LNCaP clone FGC (cell line): ENCODE data around the gene TMC1.

Source experiments
- DNase-seq: peaks from one replicate; pipeline ENCODE4 v3.0.0-alpha.2; 2011; ENCODE audit warnings: low read depth
- H3K4me3 ChIP-seq: 2 replicates; pipeline ENCODE4 v1.5.1; 2011; ENCODE audit warnings: mild to moderate bottlenecking, low read depth, low read length, control low read depth
- TF ChIP-seq, protein P1 (sequence below): IDR thresholded peaks from 2 replicates; pipeline ENCODE4 v1.5.1; 2012; ENCODE audit warnings: mild to moderate bottlenecking; ENCODE audit not compliant: control insufficient read depth, insufficient read depth; ENCODE audit errors: extremely low read depth

TMC1 gene

DNA sequence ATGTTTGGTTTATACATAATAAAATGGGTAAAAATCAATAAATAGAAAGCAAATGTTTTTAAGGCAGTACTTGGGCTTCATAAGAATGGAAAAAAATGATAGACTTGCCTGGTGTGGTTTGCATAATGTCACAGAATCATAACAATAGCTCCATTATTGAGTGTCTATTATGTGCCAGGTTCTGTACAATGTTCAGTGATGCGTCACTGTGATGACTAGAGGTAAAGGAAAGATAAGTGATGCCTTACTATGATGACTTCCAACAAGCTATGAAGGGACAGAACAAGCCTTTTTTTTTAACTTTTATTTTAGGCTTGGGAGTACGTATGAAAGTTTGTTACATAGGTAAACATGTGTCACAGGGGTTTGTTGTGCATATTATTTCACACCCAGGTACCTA lies 128.8 kb downstream of the TMC1 start:
- DNase-seq = no peak
- TF ChIP-seq, protein P1, sequence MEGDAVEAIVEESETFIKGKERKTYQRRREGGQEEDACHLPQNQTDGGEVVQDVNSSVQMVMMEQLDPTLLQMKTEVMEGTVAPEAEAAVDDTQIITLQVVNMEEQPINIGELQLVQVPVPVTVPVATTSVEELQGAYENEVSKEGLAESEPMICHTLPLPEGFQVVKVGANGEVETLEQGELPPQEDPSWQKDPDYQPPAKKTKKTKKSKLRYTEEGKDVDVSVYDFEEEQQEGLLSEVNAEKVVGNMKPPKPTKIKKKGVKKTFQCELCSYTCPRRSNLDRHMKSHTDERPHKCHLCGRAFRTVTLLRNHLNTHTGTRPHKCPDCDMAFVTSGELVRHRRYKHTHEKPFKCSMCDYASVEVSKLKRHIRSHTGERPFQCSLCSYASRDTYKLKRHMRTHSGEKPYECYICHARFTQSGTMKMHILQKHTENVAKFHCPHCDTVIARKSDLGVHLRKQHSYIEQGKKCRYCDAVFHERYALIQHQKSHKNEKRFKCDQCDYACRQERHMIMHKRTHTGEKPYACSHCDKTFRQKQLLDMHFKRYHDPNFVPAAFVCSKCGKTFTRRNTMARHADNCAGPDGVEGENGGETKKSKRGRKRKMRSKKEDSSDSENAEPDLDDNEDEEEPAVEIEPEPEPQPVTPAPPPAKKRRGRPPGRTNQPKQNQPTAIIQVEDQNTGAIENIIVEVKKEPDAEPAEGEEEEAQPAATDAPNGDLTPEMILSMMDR = no peak
- H3K4me3 ChIP-seq = no peak overlapping the region

DNA sequence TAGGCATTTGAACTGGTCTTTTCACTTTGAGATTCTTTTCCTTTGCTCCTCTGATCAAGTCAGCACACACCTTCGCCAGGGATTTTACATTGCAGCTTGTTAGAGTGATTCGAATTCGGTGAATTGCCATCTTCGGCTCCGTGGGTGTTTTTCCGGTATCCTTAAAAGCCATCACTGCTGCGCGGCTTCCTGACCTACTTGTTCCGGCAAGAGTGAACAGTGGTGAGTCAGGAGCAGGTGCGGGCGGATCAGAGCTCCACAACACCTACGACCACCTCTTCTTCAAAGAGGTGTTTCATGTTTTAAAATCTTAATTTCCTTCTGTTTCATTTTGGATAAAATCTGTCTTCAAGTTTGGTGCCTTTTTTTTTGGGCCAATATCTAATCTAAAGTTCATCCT lies 134.6 kb downstream of the TMC1 start:
- TF ChIP-seq, protein P1 = no peak
- no peak for DNase-seq
- H3K4me3 ChIP-seq = no peak overlapping the region

DNA sequence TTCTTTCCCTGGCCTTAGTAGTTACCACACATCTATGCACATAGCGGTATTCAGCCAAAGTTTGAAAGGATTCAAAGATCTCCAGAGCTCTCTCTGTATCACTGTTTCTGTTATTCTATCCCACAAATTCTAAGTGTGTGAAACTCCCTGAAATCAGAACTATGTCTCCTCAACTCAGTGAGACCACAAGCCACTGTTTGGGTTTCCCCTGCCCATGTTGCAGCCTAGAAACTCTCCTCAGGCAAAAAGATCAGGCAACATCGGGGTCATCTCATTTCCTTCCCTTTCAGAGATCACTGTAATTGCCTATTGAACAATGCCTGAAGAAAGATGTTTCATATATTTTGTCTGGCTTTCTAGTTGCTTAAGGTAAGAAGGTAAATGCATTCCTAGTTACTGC lies 135.6 kb downstream of the TMC1 start:
- TF ChIP-seq, protein P1 = no peak

DNA sequence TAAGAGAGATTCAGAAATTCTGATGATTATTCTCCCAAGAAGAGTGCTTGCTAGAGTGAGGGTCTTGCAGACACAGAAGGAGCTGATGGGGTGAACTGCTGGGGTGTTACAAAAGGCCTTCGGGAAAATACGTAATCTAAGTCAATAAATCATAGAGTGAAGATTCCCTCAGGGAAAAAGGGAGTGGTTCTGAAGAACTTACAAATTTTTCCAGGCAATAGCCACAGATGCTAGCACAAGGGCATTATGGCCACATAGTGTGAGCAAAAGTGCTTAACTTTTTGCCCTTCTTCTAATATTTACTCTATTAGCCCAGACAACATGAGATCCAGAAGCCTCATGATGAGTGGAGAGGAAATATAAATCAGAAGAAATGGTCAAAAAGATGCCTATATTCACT lies 137.3 kb downstream of the TMC1 start:
- TF ChIP-seq, protein P1 = no peak
- H3K4me3 ChIP-seq = no peak overlapping the region
- DNase-seq = no peak

More for the DNA sequence above, 135.6 kb downstream of the TMC1 start:
- DNase-seq = no peak
- H3K4me3 ChIP-seq = no peak overlapping the region

DNA sequence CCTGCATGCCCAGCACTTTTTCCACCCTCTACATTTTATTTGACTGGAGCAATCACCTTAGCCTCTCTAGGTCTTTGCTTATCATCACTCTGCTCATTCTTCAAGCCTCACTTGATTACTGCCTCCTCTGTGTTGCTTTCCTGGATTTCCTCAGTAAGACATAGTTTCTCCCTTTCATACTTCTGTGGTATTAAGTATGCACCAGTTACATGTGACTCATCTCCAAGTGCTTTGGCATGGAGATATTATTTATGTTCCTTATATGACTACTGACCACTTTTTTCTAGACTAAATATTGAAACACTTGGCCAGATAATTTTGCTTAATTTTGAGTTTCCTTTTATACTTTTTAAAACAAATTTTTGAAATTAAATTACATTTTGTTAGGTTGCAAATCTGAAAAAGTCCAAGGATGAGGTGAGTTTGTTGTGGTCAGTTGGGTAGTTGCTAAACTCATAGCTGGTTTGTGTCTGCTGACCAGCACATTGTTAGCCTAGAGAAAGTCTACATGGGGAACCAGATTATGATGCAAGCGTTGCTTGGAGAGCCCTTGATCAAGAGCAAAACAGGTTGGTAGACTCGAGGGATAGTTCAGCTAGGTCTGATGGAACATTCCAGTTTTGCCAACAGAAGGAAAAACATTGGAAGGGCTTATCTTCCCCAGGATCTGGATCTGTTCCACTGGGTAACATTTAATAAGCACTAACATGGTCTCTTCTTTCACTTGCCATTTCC lies 140.2 kb downstream of the TMC1 start:
- TF ChIP-seq, protein P1 = no peak
- no peak overlapping the region for H3K4me3 ChIP-seq
- DNase-seq = no peak

DNA sequence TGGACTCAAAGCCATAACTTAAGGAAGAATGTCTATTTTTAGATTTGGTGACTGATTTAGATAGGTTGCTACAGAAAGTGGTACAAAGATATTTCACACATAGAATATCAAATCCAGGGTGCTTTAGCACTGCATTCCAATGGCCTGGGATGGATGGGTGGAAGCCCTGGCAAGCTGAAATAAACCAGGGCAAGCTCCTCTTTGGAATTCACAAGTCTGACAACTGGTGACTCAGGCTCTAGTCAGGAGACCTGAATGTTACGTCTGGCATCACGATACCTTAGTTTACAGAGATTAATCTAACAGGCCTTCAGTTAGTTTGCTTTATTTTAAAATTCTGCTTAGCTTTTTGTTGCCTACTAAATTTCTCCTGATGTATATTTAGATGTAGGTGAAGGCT lies 144.0 kb downstream of the TMC1 start:
- H3K4me3 ChIP-seq = no peak overlapping the region
- TF ChIP-seq, protein P1 = no peak
- no peak for DNase-seq

DNA sequence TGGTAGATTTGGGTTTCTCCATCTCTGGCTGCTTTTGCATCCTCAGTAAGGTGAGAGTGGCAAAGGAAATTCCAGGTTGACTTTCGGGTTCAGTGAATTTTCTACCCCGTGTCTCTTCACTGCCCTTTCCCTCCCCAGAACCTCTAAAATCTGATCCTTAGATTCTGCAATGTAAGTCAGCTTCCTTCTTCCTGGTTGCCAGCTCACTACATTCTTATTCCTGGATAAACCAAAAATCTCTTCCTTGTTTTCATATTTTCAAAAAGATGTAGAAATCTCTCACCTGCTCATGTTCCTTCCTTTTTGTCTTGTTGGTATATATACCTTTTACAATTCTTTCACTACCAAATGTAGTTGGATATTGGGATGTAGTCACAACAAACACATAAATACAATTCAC lies 145.8 kb downstream of the TMC1 start:
- no peak overlapping the region for H3K4me3 ChIP-seq
- TF ChIP-seq, protein P1 = no peak
- no peak for DNase-seq
